HG03135 (cell line): ENCODE results near the gene EDRF1.

Experiments
- ATAC-seq: cut with Tn5 transposase; IDR thresholded peaks from one replicate; pipeline ENCODE4 v1.9.1; 2021; ENCODE audit warnings: mild to moderate bottlenecking, moderate library complexity; ENCODE audit not compliant: unreplicated experiment

The EDRF1 gene

DNA sequence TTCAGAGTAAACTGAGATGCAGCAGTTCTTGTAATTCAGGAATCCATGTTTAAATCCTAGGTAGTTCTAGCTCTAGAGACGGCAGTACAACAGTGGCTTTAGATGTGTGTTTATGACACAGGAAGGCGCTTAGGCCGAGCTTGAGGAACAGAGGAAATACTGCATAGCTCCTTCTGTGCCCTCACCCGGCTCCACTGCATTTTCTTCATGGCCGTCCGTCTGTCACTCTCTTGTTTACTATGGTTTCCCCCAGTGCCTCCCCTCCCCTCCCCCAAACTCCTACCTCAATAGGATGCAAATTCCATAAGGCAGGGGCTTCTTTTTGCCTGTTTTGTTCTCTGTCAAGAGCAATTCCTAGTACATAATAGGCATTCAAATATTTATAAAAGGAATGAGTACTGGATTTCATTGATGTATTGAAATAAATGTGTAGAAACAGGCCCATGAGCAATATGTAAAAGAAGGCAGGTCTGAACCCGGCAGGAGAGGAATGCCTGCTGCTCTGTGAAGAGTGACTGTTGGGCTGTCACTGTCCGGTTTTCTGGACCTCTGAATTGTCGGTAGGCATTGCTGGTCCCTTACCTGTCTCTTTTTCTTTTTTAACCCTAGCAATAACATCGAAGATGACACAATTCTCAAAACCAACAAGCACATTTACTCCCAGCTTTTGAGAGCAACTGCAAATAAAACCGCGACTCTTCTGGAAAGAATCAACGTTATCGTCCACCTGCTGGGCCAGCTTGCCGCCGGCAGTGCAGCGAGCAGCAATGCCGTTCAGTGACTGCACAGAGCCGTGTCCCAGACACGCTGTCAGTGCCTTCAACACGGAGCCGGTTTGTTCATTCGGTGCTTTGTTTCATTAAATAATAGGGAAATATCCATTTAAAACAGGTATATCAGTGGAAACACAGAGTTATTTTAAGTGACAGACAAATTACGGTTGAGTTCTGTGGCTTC is 43.5 kb downstream of the EDRF1 start:
- no peak for ATAC-seq

DNA sequence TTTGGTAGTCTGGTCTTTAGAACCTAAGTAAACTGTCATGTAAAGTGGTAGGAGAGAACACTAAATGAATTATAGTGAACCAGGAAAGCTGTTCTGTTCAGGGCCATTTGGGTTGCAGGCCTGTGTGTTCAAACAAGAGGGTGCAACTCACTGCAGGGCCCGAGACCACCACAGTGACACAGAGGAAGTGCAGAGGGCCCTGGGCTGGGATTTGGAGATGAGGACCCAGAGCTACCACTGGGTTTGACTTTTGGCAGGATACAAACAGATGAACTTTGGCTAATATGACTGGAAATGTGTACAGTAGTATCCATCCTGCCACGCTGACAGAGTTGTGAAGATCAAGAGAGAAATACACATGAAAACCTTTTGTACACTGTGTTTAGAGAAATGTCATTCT is 46.3 kb downstream of the EDRF1 start:
- ATAC-seq: no peak

DNA sequence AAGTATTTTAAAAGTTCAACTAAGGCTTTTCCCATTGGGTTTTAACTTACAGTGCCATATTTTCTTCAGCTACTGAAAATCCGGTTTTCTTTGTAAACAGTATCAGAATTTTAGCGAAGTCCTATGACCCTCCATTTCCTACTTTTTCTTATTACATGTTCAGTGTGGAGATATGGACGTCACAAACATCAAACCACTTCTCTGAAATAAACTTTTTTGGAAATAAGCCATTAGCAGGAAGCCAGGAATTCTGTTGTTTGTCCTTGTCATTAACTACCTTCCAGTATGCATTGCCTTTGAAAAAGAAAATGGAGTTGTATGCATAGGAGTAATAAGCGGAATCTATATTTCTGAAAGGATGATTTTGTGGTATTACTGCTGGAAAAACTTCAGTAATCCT is 47.0 kb downstream of the EDRF1 start:
- no peak for ATAC-seq

DNA sequence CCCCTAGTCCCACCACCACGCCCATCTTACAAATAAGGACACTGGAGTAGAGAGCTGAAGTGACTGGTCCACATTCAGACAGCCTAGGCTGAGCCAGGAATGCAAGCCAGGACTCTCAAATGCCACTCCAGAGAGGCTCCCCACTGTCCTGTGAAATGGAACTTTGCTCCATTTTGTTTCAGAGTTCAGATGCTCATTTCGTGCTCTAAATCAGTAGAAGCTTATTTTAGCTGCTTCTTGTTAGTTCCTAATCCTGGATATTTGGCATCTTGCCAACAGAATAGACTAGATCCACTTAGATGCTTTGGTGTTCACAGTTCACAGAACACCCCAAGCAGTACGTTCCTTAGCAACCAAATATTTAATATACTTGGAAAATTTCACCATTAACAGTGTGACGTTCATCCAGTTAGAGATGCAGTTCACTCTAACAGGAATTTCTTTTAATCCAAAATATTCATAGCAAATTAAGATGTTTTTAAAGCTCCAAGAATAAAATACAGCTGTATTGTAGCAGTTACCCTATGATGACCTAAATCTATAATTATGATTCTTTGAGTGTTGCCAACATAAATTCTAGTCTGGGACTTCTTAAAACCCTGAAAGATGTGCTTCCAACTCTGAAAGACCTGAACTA is 48.8 kb downstream of the EDRF1 start:
- no peak for ATAC-seq

DNA sequence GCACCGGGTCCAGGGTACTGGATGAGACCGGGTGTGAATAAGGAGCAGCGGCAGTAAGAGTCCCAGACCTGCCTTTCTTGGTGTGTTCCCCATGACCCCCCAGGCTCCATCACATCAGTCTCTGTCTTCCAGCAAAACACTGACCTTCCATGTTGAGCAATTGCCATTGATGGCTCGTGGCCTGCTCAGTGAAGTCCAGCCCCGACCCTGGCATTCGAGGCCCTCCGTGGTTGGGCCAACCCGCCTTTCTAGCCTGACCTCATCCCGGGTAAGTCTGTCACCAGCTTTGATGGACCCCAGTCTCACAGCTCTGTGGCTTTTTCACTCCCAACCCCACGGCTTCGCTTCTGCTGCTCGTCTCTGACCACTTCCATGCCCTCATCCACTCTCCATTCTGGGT is 49.7 kb downstream of the EDRF1 start:
- no peak for ATAC-seq

DNA sequence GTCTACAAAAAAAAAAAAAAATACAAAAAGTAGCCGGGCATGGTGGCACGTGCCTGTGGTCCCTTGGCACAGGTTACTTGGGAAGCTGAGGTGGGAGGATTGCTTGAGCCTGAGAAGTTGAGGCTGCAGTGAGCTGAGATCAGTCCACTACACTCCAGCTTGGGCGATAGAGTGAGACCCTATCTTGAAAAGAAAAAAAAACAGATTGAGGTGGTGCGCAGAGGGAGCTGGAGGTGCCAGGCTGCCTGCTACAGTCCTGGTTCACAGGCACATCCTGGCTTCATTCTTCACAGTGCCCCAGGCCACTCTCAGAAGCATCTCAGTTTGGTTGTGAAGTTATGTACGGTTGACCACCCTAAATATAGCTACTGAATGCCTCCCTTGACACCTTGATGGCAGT is 51.3 kb downstream of the EDRF1 start:
- ATAC-seq: no peak

DNA sequence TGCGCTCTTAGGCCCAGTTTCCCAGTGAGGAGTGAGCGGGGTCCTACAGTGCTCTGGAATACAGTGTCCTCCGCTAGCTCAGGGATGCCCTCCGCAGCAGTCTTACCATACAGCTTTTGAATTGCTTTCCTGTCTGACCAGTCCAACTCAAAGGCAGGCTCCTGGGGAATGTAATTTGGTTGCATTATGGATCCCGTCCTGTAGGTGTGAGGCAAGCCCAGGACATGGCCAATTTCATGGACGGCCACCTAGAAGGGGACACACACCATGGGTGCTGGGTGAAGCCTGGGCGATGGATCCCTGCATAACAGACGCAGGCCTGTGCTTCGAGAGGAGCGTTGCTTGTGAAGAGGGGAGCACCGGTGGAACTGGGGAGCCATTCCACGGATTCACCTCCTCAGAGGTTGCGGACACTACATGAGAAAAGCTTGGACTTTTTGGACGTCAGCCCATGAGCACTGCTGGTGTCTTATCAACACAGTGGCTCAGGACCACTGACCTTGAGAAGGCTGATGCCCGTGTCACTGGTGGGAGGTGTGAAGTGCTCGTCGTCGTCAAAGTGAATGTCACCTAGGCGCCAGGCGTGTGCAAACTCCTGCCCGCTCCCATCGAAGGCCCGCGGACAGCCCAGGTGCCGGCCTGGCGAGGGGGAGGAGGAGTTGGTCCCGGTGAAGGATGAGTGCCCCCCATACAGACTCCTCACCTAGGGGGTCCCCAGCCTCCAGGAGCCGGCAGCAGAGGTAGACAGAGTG is 52.8 kb downstream of the EDRF1 start:
- no peak for ATAC-seq

DNA sequence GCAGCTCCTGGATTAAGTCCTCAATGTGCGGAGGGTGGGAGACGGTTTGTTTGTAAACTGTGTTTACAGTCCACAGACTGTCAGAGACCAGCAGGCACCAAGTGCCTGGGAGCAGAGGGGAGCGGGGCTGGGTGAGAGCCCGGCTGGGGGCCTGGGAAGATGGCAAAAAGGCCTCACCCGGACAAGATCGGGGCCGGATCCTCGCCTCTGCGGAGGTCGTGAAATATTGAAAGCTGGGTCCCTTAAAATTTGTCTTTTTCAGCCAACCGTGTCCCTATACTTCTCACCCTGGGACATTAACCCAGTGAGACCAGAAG is 53.3 kb downstream of the EDRF1 start:
- no peak for ATAC-seq

DNA sequence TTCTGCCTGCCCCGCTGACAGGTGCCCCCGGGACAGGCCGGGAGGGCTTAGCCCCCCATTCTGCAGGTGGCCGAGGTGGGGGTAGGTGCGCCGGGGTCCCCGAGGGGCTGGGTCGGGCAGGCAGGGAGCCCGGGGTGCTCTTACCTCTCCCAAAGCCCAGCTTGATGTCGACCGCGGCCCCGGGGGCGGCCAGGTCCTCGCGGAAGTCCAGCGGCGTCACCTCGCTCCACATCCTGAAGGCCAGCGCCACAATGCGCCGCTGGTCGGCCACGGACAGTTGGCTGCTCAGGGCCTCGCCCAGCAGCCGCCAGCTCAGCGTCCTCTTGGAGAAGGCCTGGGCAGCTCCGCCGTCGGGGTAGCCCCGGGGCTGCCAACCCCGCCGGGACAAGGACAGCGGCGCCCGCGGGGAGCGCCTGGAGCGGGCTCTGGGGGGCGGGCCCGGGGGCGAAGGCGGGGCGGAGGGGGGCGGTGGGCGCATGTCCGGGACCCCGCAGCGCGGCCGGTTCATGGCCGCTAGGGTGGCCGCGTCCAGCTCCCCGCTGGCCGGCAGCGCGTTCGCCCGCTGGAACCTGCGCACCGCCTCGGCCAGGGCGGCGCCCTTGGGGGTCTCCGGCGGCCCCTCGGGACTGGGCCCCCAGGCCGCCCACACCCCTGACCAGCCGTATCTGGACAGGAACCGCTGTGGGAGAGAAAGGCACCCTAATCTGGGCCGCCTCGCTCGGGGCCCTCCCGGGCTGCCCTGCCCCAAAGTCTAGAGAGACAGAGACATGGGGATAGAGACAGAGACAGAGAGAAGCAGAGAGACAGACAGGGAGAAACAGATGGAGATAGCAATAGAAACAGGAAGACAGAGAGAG is 54.4 kb downstream of the EDRF1 start:
- ATAC-seq: no peak

DNA sequence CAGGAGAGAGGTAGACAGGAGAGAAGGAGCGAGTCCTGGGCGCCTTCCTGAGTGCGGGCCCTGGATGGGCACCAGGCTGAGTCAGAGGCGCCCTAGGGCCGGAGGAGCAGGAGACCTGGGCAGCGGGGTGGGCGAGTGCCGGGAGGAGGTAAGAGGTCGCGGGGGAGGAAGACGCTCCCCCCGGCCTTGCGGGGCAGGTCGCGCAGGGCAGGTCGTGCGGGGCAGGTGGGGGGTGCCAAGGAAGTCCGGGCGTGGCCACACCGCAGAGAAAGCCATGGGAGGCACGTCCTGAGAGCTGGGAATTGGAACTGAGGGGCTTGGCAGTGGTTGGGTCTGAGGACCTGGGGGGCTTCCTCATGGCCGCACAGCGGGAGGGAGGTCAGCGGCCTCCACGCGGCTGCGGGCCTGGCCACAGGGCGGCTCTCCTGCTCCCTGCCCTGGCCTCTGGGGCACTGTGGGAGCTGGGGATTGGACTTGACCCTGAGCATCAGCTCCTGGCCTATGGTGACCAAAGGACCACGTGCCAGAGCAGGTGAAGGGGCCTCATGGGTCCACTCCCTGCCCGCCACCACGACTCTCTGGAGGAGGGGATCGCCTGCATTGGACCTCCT is 55.2 kb downstream of the EDRF1 start:
- no peak for ATAC-seq

DNA sequence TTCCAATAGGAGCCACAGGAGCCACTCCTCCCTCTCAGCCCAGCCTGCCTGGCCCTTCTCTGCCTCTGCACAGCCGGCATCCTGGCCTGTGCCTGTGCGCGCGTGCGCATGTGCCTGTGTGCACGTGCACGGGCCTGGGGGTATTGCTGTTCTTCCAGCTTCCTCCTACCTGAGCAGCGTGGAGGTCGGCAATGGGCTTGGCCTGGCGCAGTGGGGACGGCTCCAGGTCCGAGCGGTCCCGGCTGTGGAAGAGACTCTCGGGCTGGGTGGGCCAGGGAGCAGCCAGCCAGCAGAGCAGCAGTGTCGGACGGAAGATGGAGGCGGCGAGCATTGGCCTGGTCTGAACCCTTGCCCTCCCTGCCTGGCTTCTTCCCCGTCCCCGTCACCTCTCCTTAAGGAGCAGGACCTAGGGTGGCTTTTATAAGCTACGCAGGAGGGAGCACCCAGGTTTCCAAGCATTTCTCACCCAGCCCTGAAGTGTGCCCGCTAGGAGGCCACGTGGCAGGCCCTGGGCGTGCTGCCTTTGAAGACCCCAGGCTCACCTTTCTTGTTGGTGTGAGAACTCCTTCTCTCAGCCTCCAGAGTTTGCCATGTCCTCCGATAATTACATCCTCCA is 56.1 kb downstream of the EDRF1 start, which contains the start of gene MMP21:
MMP21 (minus strand) TSS at position 331 of the 616 bp plus-strand sequence; CDS start at position 331, 0 bp downstream.
- ATAC-seq: no peak

DNA sequence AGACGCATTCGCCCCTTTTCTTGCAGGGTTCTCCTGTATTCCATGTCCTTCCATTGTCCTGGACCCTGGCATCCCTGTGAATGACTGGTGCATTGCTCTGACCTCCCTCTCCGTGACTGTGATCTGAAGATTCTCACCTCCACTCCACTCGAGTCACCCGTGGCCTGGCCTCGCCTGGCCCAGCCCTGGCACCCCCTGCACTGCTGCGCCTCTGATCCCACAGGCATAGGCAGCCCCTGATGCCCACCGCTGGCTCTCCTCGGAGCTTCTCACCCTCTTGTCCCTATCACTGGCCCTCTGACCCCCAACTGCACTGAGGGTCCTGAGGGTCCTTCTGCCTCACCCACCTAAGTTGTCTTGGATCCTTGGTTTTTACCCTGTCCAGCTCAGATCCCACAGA is 58.3 kb downstream of the EDRF1 start:
- ATAC-seq: no peak

DNA sequence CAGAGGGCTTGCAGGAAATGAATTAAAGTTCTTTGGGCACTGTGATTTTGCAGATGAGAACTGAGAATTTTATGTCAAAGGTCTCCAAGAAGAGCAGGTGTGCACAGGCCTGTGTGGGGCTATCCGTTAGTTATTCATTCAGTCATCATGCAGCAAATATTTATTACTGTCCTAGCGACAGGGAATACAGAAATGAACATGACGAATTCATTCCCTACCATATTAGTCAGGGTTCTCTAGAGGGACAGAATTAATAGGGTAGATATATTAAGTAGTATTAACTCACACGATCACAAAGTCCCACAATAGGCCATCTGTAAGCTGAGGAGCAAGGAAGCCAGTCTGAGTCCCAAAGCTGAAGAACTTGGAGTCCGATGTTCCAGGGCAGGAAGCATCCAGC is 59.0 kb downstream of the EDRF1 start:
- ATAC-seq: no peak

DNA sequence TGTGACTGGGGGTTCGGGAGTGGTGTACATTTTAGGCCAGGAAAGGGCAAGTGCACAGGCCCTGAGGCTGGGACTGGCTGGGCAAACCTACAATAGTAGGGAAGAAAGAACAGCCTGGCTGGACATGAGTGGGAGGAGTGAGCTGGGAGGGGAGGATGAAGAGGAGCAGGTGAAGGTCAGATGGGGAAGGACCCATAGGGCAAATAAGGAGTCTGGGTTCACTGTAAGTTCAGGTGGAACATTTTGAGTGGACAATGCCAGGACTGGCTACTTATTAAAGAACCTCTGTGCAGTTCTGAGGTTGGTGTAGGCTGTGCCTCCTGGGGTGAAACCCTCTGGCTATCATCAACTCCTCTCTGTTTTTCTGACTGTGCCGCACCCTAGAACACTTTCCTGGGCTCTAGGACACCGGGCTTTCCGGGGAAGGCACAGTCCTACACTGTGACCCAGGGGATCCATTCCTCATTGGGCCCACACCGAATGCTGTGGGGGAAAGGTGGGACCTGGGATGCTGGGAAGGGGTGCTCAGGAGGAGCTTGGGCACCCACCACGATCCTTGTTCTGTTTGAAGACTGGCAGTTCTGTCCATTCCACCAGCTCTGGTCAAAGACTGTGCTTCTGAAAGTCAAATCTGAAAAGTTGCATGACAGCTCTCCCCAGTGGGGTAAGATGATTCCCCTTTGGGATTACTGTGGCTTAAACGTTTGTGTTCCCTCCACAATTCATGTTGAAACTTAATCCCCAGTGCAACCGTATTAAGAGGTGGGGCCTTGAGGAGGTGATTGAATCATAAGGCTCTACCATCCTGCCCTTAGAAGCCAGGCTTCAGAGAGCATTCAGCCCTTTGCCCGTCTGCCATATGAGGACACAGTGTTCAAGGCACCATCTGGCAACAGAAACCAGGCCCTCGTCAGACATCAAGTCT is 60.2 kb downstream of the EDRF1 start:
- ATAC-seq: no peak

DNA sequence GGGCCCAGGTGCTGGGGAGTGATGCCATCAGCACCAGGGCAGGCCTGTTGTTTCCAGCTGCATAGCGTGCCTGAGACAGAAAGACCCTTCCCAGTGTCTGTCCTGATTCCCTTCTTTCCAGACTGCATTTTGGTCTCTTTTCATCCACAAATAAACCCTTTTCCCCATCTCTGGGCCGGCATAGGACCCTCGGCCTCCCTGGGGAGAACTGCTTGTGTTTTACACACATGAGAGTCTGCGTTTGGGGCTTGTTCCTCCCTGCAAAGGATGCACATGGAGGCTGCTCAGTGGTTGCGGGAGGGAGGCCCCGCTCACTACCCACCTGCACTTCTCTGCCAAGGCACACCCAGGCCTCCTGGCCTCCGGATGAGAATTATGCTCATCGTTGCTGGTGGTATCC is 61.9 kb downstream of the EDRF1 start:
- ATAC-seq: no peak

DNA sequence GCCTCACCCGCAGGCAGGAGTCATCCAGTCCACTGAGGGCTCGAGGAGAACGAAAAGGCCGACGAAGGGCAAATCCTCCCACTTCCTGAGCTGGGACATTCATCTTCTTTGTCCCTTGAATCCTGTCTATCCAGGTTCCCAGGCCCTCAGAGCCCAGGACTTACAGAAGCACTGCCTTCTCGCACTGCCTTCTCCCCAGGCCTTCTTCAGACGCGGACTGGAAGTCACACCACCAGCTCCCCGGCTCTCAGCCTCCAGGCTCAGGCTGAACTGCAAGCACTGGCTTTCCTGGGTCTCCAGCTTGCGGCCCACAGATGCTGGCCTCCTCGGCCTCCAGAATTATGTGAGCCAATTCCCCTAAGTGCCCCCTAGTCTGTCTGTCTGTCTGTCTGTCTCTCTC is 62.5 kb downstream of the EDRF1 start:
- no peak for ATAC-seq

DNA sequence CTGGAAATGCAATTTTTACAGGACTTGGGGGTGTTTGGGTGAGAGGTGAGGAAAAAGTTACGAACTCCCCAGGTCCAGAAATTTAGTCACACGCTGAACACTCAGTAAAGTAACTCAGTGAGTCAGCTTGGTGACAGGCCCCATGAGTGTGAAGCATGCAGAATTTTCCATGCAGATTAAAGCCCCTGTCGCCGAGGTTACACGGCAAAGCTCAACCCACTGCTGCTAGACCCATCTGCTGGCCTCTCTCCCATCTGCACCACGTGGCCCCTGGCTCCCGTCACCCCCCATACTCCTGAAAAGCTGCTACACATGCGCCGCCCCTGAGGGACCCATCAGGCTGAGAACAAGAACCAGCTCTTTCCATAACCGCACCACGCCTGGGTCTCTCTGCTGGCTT is 63.1 kb downstream of the EDRF1 start:
- no peak for ATAC-seq

DNA sequence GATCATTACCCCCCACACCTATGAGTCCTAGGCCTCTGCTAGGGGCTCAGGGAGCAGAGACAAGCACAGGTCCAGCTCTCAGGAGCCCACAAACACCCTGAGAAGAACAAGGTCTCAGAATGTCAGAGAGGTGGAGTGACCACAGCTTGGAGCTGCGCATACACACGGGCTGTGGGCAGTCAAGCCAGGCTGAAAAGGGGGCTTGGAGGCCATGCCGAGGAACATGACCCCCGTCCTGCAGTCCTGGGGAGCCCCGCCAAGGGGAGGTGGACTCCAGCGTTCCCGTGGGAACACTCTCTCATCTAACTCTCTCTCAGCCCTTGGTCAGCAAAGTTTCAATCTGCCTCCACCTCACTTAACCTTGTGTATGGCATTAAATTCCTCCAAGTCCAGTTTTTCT is 63.9 kb downstream of the EDRF1 start:
- ATAC-seq: no peak

DNA sequence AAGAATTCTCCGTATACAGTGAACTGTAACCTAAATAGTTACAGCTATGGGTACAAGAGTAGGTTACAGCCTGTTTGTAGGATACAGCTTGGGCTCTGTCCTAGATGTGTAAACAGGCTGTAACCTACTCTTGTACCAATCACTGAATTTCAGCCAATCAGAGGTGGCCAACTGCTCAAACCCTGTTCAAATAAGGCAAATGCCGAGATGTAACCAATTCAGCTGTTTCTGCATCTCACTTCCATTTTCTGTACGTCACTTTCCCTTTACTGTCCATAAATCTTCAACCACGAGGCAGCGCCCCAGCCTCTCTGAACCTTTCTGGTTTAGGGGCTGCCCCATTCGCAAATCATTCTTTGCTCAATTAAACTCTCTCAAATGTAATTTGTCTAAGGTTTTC is 64.4 kb downstream of the EDRF1 start:
- peak; percentile 75 for ATAC-seq
